Osteoblast (primary cell): ENCODE results near the gene NANOG. TPM values are rescaled to one million over a fixed set of nuclear protein-coding genes. Genes with fewer than 3 reads are reported as not detected.
"Not testable (repeated sequence)": the region's sequence is repeated elsewhere in the genome, so short reads cannot be mapped to it uniquely, and the experiment has no call there.

Experiments
- DNase-seq: peaks from one replicate; pipeline ENCODE4 v3.0.0; 2011; ENCODE audit warnings: low spot score, mixed read lengths; ENCODE audit not compliant: insufficient read length; ENCODE audit errors: missing footprints
- H2AFZ ChIP-seq: 2 replicates; pipeline ENCODE4 v1.6.0; 2011; ENCODE audit warnings: mild to moderate bottlenecking, low read length
- H3K27ac ChIP-seq: 2 replicates; pipeline ENCODE4 v1.5.1; 2011; ENCODE audit warnings: mild to moderate bottlenecking, low read depth, low read length, moderate library complexity
- H3K27me3 ChIP-seq: 2 replicates; pipeline ENCODE4 v1.6.0; 2012; ENCODE audit warnings: mild to moderate bottlenecking, control low read depth, inconsistent platforms, low read length, moderate library complexity; ENCODE audit not compliant: insufficient read depth
- H3K36me3 ChIP-seq: 2 replicates; pipeline ENCODE4 v1.5.1; 2011; ENCODE audit warnings: mild to moderate bottlenecking, low read length, control low read depth, moderate library complexity; ENCODE audit not compliant: insufficient read depth
- H3K4me1 ChIP-seq: 2 replicates; pipeline ENCODE4 v1.5.1; 2011; ENCODE audit warnings: mild to moderate bottlenecking, low read length, control low read depth, moderate library complexity; ENCODE audit not compliant: insufficient read depth
- H3K4me2 ChIP-seq: 2 replicates; pipeline ENCODE4 v1.6.0; 2011; ENCODE audit warnings: mild to moderate bottlenecking, low read length; ENCODE audit not compliant: insufficient read depth
- H3K4me3 ChIP-seq: fragments of 200-600 bp; sonication (generic); 3 replicates; pipeline ENCODE4 v1.5.1; 2012; ENCODE audit warnings: mild to moderate bottlenecking, low read length, inconsistent platforms; ENCODE audit not compliant: insufficient read depth
- H3K79me2 ChIP-seq: 2 replicates; pipeline ENCODE4 v1.6.0; 2012; ENCODE audit warnings: mild to moderate bottlenecking, low read length, control low read depth, inconsistent platforms; ENCODE audit not compliant: insufficient read depth
- H3K9me3 ChIP-seq: 2 replicates; pipeline ENCODE4 v1.5.1; 2011; ENCODE audit warnings: low read depth, low read length, control low read depth
- H4K20me1 ChIP-seq: 2 replicates; pipeline ENCODE4 v1.6.0; 2012; ENCODE audit warnings: mild to moderate bottlenecking, low read length, control low read depth; ENCODE audit not compliant: insufficient read depth
- total RNA-seq: library from RNA; depleted of rRNA; stranded (reverse); fragments of >200 nt; gene quantifications from 2 replicates; pipeline ENCODE4 v1.2.3, GENCODE V29; 2012
- TF ChIP-seq, protein P1 (sequence below): IDR thresholded peaks from 2 replicates; pipeline ENCODE4 v1.5.1; 2011; ENCODE audit warnings: mild to moderate bottlenecking, low read depth, low read length, moderate library complexity; ENCODE audit errors: extremely low read depth

Gene NANOG
- total RNA-seq, 1 donor, result not detected

DNA sequence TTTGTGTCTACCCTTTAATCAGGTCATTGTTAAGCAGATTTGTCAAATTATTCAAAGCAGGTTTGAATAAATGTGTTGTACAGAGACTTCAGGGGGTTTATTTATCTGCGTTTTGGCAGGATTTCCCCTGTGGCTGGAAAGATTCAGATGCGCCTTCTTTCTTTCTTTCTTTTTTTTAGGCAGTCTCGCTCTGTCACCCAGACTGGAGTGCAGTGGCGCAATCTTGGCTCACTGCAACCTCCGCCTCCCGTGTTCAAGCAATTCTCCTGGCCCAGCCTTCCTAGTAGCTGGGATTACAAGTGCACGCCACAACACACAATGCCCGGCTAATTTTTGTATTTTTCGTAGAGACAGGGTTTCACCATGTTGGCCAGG lies 30.4 kb upstream of the NANOG start:
- Histone ChIP-seq H3K4me3 (no peak overlapping the region), H3K9me3 (no peaks in the 10 kb centered on the region), H3K4me2 (no peak overlapping the region), H2AFZ (no peak overlapping the region), H3K79me2 (no peaks in the 10 kb centered on the region), H3K27me3 (no peaks in the 10 kb centered on the region), H3K27ac (no peak overlapping the region), H3K4me1 (no peaks in the 10 kb centered on the region), H3K36me3 (no peaks in the 10 kb centered on the region), H4K20me1 (no peaks in the 10 kb centered on the region)
- DNase-seq, result no peak
- TF ChIP-seq, protein P1, sequence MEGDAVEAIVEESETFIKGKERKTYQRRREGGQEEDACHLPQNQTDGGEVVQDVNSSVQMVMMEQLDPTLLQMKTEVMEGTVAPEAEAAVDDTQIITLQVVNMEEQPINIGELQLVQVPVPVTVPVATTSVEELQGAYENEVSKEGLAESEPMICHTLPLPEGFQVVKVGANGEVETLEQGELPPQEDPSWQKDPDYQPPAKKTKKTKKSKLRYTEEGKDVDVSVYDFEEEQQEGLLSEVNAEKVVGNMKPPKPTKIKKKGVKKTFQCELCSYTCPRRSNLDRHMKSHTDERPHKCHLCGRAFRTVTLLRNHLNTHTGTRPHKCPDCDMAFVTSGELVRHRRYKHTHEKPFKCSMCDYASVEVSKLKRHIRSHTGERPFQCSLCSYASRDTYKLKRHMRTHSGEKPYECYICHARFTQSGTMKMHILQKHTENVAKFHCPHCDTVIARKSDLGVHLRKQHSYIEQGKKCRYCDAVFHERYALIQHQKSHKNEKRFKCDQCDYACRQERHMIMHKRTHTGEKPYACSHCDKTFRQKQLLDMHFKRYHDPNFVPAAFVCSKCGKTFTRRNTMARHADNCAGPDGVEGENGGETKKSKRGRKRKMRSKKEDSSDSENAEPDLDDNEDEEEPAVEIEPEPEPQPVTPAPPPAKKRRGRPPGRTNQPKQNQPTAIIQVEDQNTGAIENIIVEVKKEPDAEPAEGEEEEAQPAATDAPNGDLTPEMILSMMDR, result no peak

- DNase-seq, result no peak
- Histone ChIP-seq H4K20me1 (no peaks in the 10 kb centered on the region), H3K27ac (no peak overlapping the region), H3K4me1 (no peaks in the 10 kb centered on the region), H3K4me2 (no peak overlapping the region), H3K9me3 (no peaks in the 10 kb centered on the region), H3K36me3 (no peaks in the 10 kb centered on the region), H3K79me2 (no peaks in the 10 kb centered on the region), H3K4me3 (no peak overlapping the region), H2AFZ (no peak overlapping the region), H3K27me3 (no peaks in the 10 kb centered on the region)
- TF ChIP-seq, protein P1, result no peak
Observed at GRCh38 chr12:7769999-7770398, 19.2 kb upstream of the NANOG start.

- Histone ChIP-seq H3K27me3 (no peaks in the 10 kb centered on the region), H3K4me2 (no peak overlapping the region), H2AFZ (no peak overlapping the region), H3K27ac (no peak overlapping the region), H3K4me1 (no peaks in the 10 kb centered on the region), H3K36me3 (no peaks in the 10 kb centered on the region), H3K4me3 (no peak overlapping the region), H4K20me1 (no peaks in the 10 kb centered on the region), H3K79me2 (no peaks in the 10 kb centered on the region), H3K9me3 (no peaks in the 10 kb centered on the region)
- TF ChIP-seq, protein P1, result no peak
- DNase-seq, result no peak
Observed at GRCh38 chr12:7781274-7781673, 7.9 kb upstream of the NANOG start.

- TF ChIP-seq, protein P1, result no peak
- no peak overlapping the region for H2AFZ ChIP-seq
- H3K4me3 ChIP-seq, result no peak overlapping the region
- H3K36me3 ChIP-seq, result no peaks in the 10 kb centered on the region
- H4K20me1 ChIP-seq, result no peaks in the 10 kb centered on the region
- H3K9me3 ChIP-seq, result no peaks in the 10 kb centered on the region
- DNase-seq, result no peak
- H3K79me2 ChIP-seq, result no peaks in the 10 kb centered on the region
- no peak overlapping the region for H3K27ac ChIP-seq
- H3K27me3 ChIP-seq, result no peaks in the 10 kb centered on the region
- H3K4me2 ChIP-seq, result no peak overlapping the region
- no peaks in the 10 kb centered on the region for H3K4me1 ChIP-seq
Observed at GRCh38 chr12:7782055-7782454, 7.1 kb upstream of the NANOG start.

GRCh38 chr12:7783433-7783832 lies 5.8 kb upstream of the NANOG start:
- not testable (repeated sequence) for H3K27ac ChIP-seq, H3K79me2 ChIP-seq, H4K20me1 ChIP-seq, H3K9me3 ChIP-seq, H3K4me3 ChIP-seq, H3K27me3 ChIP-seq, H2AFZ ChIP-seq, DNase-seq, H3K4me2 ChIP-seq, H3K36me3 ChIP-seq, H3K4me1 ChIP-seq
